ENCODE data around the gene TUFM.
"Not testable (repeated sequence)": the region's sequence is repeated elsewhere in the genome, so short reads cannot be mapped to it uniquely, and the experiment has no call there.

TUFM gene

GRCh38 chr16:28821874-28822519, 24.2 kb downstream of the TUFM start:
- DNase-seq (ENCODE audit: insufficient read length) = no peak
- no peak for FAIRE-seq
- TF ChIP-seq TAF1 (IDR thresholded peaks at IDR 0.05; ENCODE audit: borderline replicate concordance, low read depth, low read length) = no peak
- TF ChIP-seq POLR2A (IDR thresholded peaks at IDR 0.05; ENCODE audit: low read depth, low read length) = no peak

GRCh38 chr16:28820546-28820945, 25.6 kb downstream of the TUFM start:
- FAIRE-seq = not testable (repeated sequence)

GRCh38 chr16:28820016-28820415, 26.1 kb downstream of the TUFM start:
- no peak for TF ChIP-seq TAF1 (IDR thresholded peaks at IDR 0.05; ENCODE audit: borderline replicate concordance, low read depth, low read length)
- TF ChIP-seq POLR2AphosphoS5 (IDR thresholded peaks at IDR 0.05; ENCODE audit: low read depth, low read length) = no peak
- TF ChIP-seq POLR2A (IDR thresholded peaks at IDR 0.05; ENCODE audit: low read depth, low read length) = no peak
- no peak for DNase-seq (ENCODE audit: insufficient read length)
- FAIRE-seq = no peak

More at GRCh38 chr16:28820546-28820945, 25.6 kb downstream of the TUFM start:
- not testable (repeated sequence) for DNase-seq (ENCODE audit: insufficient read length)

GRCh38 chr16:28807445-28808120, 38.6 kb downstream of the TUFM start:
- FAIRE-seq; DNase-seq (ENCODE audit: insufficient read length): not testable (repeated sequence)

GRCh38 chr16:28802235-28803019, 43.7 kb downstream of the TUFM start:
- not testable (repeated sequence) for FAIRE-seq; DNase-seq (ENCODE audit: insufficient read length)

Measured in GM12892 (cell line).